Peyer's patch (tissue), 4 donors: ENCODE results near the gene PCMT1. TPM values are rescaled to one million over a fixed set of nuclear protein-coding genes. Genes with fewer than 3 reads are reported as not detected.

Experiments used
- DNase-seq, 3 donors: peaks; one replicate each; pipeline ENCODE4 v3.0.0-alpha.2; 2017 to 2019
- H3K27ac ChIP-seq, 4 donors: fragments of 200-600 bp; sonication (generic); one replicate each; pipeline ENCODE4 v1.5.1; 2016 to 2019
- H3K27me3 ChIP-seq, 2 donors: fragments of 200-600 bp; sonication (generic); one replicate each; pipeline ENCODE4 v1.5.1; 2019
- H3K36me3 ChIP-seq, 3 donors: fragments of 200-600 bp; sonication (generic); one replicate each; pipeline ENCODE4 v1.5.1; 2016 to 2019
- H3K4me1 ChIP-seq, 4 donors: fragments of 200-600 bp; sonication (generic); one replicate each; pipeline ENCODE4 v1.5.1; 2016 to 2019
- H3K4me3 ChIP-seq, 4 donors: fragments of 200-600 bp; sonication (generic); 1 replicate in 3 of 4; 2 replicates in 1 of 4; pipeline ENCODE4 v1.5.1; 2016 to 2019; ENCODE audit warnings: mild to moderate bottlenecking in 1 of 4
- H3K9me3 ChIP-seq, 4 donors: fragments of 200-600 bp; sonication (generic); one replicate each; pipeline ENCODE4 v1.5.1; 2016 to 2019; ENCODE audit warnings: mild to moderate bottlenecking in 1 of 4
- CTCF ChIP-seq, 6 experiments: fragments of 450-650 bp in 4 of 6; fragments of 200-600 bp in 2 of 6; sonication (generic) in 1 of 6; IDR thresholded peaks; one replicate each; pipeline ENCODE4 v1.5.1; 2017 to 2019; ENCODE audit warnings: antibody characterized with exemption in 6 of 6, mild to moderate bottlenecking in 3 of 6, moderate library complexity in 1 of 6
- POLR2A ChIP-seq, 2 donors: fragments of 450-650 bp; IDR thresholded peaks; one replicate each; pipeline ENCODE4 v1.5.1; 2017; ENCODE audit warnings: antibody characterized with exemption in 2 of 2, mild to moderate bottlenecking in 2 of 2, moderate library complexity in 2 of 2
- total RNA-seq, 4 donors: library from RNA; depleted of rRNA; stranded (reverse); fragments of >200 nt; gene quantifications; one replicate each; pipeline ENCODE4 v1.1.0, GENCODE V29; 2016

PCMT1 gene
- total RNA-seq, 4 donors from 2014 or later, result 39.4 to 52.0 (median 44.9) TPM

- TF ChIP-seq POLR2A (IDR thresholded peaks at IDR 0.05) (no peak), CTCF (IDR thresholded peaks at IDR 0.05) (no peak)
- H3K27ac ChIP-seq, result no peak overlapping the region
- H3K27me3 ChIP-seq, result no peaks in the 10 kb centered on the region
- H3K9me3 ChIP-seq, result no peaks in the 10 kb centered on the region
- no peak for DNase-seq
- no peaks in the 10 kb centered on the region for H3K4me1 ChIP-seq
- H3K36me3 ChIP-seq, result peaks cover 0 to 20% (median 0%) of the 10 kb centered on the region in 3 donors
- H3K4me3 ChIP-seq, result no peak overlapping the region
Measured at GRCh38 chr6:149725785-149726184, 23.8 kb upstream of the PCMT1 start.

GRCh38 chr6:149727793-149728498 is 21.6 kb upstream of the PCMT1 start:
- no peaks in the 10 kb centered on the region for H3K4me1 ChIP-seq
- TF ChIP-seq CTCF (IDR thresholded peaks at IDR 0.05), result no peak
- no peak for TF ChIP-seq POLR2A (IDR thresholded peaks at IDR 0.05)
- H3K27me3 ChIP-seq, result no peaks in the 10 kb centered on the region
- no peak for DNase-seq
- no peaks in the 10 kb centered on the region for H3K9me3 ChIP-seq
- H3K36me3 ChIP-seq, result peaks cover 0 to 38% (median 0%) of the 10 kb centered on the region in 3 donors
- H3K27ac ChIP-seq, result no peak overlapping the region
- no peak overlapping the region for H3K4me3 ChIP-seq

GRCh38 chr6:149728499-149729234 is 20.9 kb upstream of the PCMT1 start:
- TF ChIP-seq CTCF (IDR thresholded peaks at IDR 0.05), result no peak
- TF ChIP-seq POLR2A (IDR thresholded peaks at IDR 0.05), result no peak

GRCh38 chr6:149729824-149730223 is 19.7 kb upstream of the PCMT1 start:
- Histone ChIP-seq H3K27ac (no peak overlapping the region), H3K4me1 (no peaks in the 10 kb centered on the region), H3K4me3 (no peak overlapping the region), H3K9me3 (no peaks in the 10 kb centered on the region), H3K27me3 (no peaks in the 10 kb centered on the region), H3K36me3 (peaks cover 0 to 49% (median 0%) of the 10 kb centered on the region in 3 donors)
- no peak for DNase-seq
- TF ChIP-seq POLR2A (IDR thresholded peaks at IDR 0.05), result no peak
- no peak for TF ChIP-seq CTCF (IDR thresholded peaks at IDR 0.05)

More at GRCh38 chr6:149728499-149729234, 20.9 kb upstream of the PCMT1 start:
- Histone ChIP-seq H3K4me3 (no peak overlapping the region), H3K36me3 (peaks cover 0 to 38% (median 0%) of the 10 kb centered on the region in 3 donors), H3K27me3 (no peaks in the 10 kb centered on the region), H3K27ac (peak overlapping the region in 1 of 4 donors; percentile 11), H3K4me1 (no peaks in the 10 kb centered on the region), H3K9me3 (no peaks in the 10 kb centered on the region)
- no peak for DNase-seq

GRCh38 chr6:149733089-149733720 is 16.3 kb upstream of the PCMT1 start:
- no peaks in the 10 kb centered on the region for H3K4me1 ChIP-seq
- no peak for TF ChIP-seq POLR2A (IDR thresholded peaks at IDR 0.05)
- TF ChIP-seq CTCF (IDR thresholded peaks at IDR 0.05), result no peak
- DNase-seq, result no peak
- no peak overlapping the region for H3K27ac ChIP-seq
- peaks cover 0 to 80% (median 0%) of the 10 kb centered on the region in 3 donors for H3K36me3 ChIP-seq
- no peak overlapping the region for H3K4me3 ChIP-seq
- no peaks in the 10 kb centered on the region for H3K9me3 ChIP-seq
- no peaks in the 10 kb centered on the region for H3K27me3 ChIP-seq
